Lower leg skin (tissue), 3 donors: ENCODE results near the gene CBX4.

Experiments used
- POLR2A ChIP-seq, 2 donors: fragments of 450-650 bp; IDR thresholded peaks; one replicate each; pipeline ENCODE4 v1.6.1; 2016 to 2017; ENCODE audit warnings: antibody characterized with exemption in 2 of 2, mild to moderate bottlenecking in 1 of 2, moderate library complexity in 1 of 2
- TF ChIP-seq, protein P1 (sequence below), 3 donors: fragments of 450-650 bp; IDR thresholded peaks; one replicate each; pipeline ENCODE4 v1.5.1; 2016; ENCODE audit warnings: antibody characterized with exemption in 3 of 3, mild to moderate bottlenecking in 3 of 3, moderate library complexity in 2 of 3

DNA sequence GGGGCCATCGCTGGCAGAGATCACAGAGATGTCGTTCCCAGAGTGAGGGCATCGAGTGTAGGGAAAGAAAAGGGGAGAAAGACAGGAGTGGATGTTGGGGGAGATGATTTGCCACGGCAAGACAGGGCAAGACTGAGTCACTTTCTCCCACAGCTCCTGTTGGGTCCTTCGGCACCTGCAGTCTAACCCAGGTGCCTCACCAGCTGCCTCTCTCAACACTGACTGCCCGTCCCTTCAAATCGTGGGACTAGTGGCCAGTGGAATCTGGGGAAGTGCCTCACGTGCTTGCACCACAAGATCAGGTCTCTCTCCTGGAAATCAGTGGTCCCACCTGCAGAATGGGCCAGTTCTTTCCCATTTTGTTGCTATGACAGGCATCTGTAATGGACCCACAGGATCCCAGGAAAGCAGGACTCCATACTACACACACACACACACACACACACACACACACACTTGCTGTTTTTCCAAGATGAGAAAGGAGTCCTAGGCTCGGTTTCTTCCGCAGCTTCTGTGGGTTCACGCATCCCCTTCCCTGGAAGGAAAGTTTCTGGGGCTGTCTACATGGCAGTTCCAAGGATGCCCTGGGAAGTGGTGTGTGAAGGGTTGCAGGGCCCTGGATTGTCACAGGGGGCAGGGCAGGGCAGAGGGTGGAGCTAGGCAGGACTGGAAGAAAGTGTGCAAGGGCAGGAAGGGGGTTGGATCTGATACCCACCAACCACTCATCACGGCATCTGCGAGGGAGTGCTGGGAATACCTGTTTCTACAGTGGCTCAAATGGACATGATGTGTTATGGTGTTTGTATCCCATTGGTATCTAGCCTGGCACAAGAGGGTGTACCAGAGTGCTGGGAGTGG is 32.1 kb downstream of the CBX4 start:
- no peak for TF ChIP-seq POLR2A (IDR thresholded peaks at IDR 0.05)
- TF ChIP-seq, protein P1, sequence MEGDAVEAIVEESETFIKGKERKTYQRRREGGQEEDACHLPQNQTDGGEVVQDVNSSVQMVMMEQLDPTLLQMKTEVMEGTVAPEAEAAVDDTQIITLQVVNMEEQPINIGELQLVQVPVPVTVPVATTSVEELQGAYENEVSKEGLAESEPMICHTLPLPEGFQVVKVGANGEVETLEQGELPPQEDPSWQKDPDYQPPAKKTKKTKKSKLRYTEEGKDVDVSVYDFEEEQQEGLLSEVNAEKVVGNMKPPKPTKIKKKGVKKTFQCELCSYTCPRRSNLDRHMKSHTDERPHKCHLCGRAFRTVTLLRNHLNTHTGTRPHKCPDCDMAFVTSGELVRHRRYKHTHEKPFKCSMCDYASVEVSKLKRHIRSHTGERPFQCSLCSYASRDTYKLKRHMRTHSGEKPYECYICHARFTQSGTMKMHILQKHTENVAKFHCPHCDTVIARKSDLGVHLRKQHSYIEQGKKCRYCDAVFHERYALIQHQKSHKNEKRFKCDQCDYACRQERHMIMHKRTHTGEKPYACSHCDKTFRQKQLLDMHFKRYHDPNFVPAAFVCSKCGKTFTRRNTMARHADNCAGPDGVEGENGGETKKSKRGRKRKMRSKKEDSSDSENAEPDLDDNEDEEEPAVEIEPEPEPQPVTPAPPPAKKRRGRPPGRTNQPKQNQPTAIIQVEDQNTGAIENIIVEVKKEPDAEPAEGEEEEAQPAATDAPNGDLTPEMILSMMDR (IDR thresholded peaks at IDR 0.05): no peak
